GM18520 (cell line): ENCODE data around the gene MED13.

Experiments used
- ATAC-seq: cut with Tn5 transposase; IDR thresholded peaks from one replicate; pipeline ENCODE4 v1.9.1; 2021; ENCODE audit not compliant: unreplicated experiment

MED13 gene

GRCh38 chr17:62064791-62065563 is at the start of gene MED13:
Gene MED13 (minus strand): TSS chr17:62065278. CDS start chr17:62065205, 73 bp downstream.
- no peak for ATAC-seq

GRCh38 chr17:62112229-62112628 is 47.2 kb upstream of the MED13 start:
- ATAC-seq: no peak

GRCh38 chr17:62111562-62112171 is 46.6 kb upstream of the MED13 start:
- no peak for ATAC-seq

- no peak for ATAC-seq
These were observed 45.9 kb upstream of the MED13 start for GRCh38 chr17:62110923-62111484.

GRCh38 chr17:62109924-62110323 is 44.8 kb upstream of the MED13 start:
- no peak for ATAC-seq

- ATAC-seq: peak; percentile 96
These were observed 44.4 kb upstream of the MED13 start for GRCh38 chr17:62109378-62109902.

GRCh38 chr17:62105861-62106260 is 40.8 kb upstream of the MED13 start:
- ATAC-seq: no peak

- no peak for ATAC-seq
These were observed 40.3 kb upstream of the MED13 start for GRCh38 chr17:62105357-62105756.

GRCh38 chr17:62101515-62101914 is 36.4 kb upstream of the MED13 start:
- ATAC-seq: no peak

- no peak for ATAC-seq
These were observed 36.0 kb upstream of the MED13 start for GRCh38 chr17:62101090-62101489.

- ATAC-seq: no peak
These were observed 35.0 kb upstream of the MED13 start for GRCh38 chr17:62100055-62100454.

GRCh38 chr17:62099532-62099931 is 34.5 kb upstream of the MED13 start:
- ATAC-seq: no peak

- ATAC-seq: peak; percentile 88
These were observed 33.6 kb upstream of the MED13 start for GRCh38 chr17:62098623-62099231.

GRCh38 chr17:62096401-62096670 is 31.3 kb upstream of the MED13 start:
- no peak for ATAC-seq

GRCh38 chr17:62094175-62094574 is 29.1 kb upstream of the MED13 start:
- ATAC-seq: no peak

GRCh38 chr17:62093188-62094155 is 28.4 kb upstream of the MED13 start:
- peak; percentile 97 for ATAC-seq

GRCh38 chr17:62092784-62093183 is 27.7 kb upstream of the MED13 start:
- ATAC-seq: no peak

GRCh38 chr17:62091804-62092203 is 26.7 kb upstream of the MED13 start:
- no peak for ATAC-seq

GRCh38 chr17:62090868-62091267 is 25.8 kb upstream of the MED13 start:
- no peak for ATAC-seq

- ATAC-seq: no peak
These were observed 25.1 kb upstream of the MED13 start for GRCh38 chr17:62090021-62090824.
